WI38 (cell line): ENCODE data around the gene CDK19.
"Not testable (repeated sequence)": the region's sequence is repeated elsewhere in the genome, so short reads cannot be mapped to it uniquely, and the experiment has no call there.

Experiments
- H3K4me3 ChIP-seq: 2 replicates; pipeline ENCODE4 v1.5.1; 2011; ENCODE audit warnings: low read depth, mild to moderate bottlenecking, control low read depth, low read length
- CTCF ChIP-seq: IDR thresholded peaks from 2 replicates; pipeline ENCODE4 v1.5.1; 2012; ENCODE audit warnings: low read depth, mild to moderate bottlenecking, control low read depth, low read length

The CDK19 gene

GRCh38 chr6:110757926-110758325, 57.3 kb downstream of the CDK19 start:
- TF ChIP-seq CTCF, result no peak
- no peak overlapping the region for H3K4me3 ChIP-seq

DNA sequence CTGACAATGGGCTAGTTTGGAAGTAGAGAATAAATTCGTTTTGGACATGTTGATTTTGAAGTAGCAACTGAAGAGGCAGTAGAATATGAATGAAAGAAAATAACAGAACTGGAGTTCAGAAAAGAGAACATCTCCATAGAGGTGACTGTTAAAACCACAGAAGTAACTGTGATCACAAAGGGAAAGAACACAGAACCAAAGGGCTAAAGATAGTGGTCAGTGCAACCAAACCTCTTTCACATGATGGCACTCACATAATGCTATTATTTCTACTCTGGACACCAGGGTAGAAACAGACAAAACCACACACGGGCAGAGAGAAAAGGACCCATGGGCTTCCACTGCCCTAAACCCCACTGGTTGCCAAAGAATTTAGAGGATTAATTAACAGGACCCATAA, 58.5 kb downstream of the CDK19 start:
- TF ChIP-seq CTCF, result no peak
- H3K4me3 ChIP-seq, result no peak overlapping the region

DNA sequence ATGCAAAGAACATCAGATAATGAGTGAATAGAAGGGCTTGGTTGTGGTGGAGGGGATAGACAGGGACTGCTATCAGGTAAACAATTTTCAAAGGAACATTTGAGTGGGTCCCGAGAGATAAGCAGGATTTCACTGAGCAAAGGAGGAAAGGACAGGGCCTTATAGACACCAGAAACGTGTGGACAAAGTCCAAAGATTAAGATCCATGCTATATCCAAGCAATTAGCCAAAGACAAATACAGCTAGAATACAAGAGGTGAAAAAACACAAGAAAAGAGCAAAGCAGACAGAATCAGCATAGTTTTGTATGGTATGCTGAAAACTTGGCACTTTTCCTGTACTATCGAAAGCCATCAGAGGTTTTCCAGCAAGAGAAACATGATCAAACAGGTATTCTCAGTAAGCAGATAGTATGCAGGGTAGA, 59.8 kb downstream of the CDK19 start:
- no peak overlapping the region for H3K4me3 ChIP-seq
- no peak for TF ChIP-seq CTCF

DNA sequence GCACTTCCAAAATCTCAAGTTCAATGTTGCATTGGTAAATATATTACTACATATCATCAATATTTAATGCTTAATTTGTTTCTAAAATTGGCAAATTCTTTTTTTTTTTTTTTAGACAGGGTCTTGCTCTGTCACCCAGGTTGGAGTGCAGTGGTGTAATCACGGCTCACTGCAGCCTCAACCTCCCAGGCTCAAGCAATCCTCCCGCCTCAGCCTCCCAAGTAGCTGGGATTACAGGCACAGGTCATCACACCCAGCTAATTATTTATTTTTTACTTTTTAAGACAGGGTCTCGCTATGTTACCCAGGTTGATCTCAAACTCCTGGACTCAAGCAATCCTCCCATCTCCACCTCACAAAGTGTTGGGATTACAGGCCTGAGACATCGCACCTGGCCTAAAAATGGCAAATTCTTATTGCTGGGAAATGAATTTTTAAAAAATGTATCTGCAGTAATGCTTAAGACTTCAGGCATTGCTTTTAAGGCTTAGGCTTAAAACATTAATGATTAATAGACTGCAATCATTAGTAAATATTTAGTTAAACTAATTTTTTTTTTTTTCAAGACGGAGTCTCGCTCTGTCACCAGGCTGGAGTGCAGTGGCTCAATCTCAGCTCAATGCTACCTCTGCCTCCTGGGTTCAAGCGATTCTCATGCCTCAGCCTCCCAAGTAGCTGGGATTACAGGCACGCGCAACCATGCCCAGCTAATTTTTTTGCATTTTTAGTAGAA, 61.2 kb downstream of the CDK19 start:
- H3K4me3 ChIP-seq, result not testable (repeated sequence)

DNA sequence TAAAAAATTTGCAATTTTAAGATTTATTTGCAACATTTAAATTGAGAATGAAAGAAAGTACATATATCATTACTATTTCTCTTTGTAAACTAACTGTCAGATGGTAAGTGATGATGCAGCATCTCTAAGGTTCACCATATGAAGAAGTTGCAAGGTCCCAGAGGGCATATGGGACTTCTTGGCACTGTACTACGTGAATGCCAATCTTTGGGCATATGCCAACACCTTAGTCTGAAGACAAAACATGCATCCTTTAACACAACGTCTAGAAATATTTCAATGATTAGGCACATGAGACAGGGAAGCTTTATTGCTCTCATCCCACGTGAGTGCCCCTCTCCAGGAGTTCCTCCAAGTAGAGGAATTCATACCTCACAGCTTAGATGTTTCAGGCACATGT, 66.8 kb downstream of the CDK19 start:
- TF ChIP-seq CTCF, result no peak
- no peak overlapping the region for H3K4me3 ChIP-seq

- no peak overlapping the region for H3K4me3 ChIP-seq
- no peak for TF ChIP-seq CTCF
Observed at GRCh38 chr6:110746680-110747079, 68.6 kb downstream of the CDK19 start.

GRCh38 chr6:110744991-110745390, 70.3 kb downstream of the CDK19 start:
- TF ChIP-seq CTCF, result no peak

GRCh38 chr6:110742552-110742951, 72.7 kb downstream of the CDK19 start:
- H3K4me3 ChIP-seq, result not testable (repeated sequence)

More at GRCh38 chr6:110744991-110745390, 70.3 kb downstream of the CDK19 start:
- H3K4me3 ChIP-seq, result no peak overlapping the region
